WI38 (cell line): ENCODE data around the gene DDX42.

Source experiments
- H3K4me3 ChIP-seq: 2 replicates; pipeline ENCODE4 v1.5.1; 2011; ENCODE audit warnings: low read depth, mild to moderate bottlenecking, control low read depth, low read length
- CTCF ChIP-seq: IDR thresholded peaks from 2 replicates; pipeline ENCODE4 v1.5.1; 2012; ENCODE audit warnings: low read depth, mild to moderate bottlenecking, control low read depth, low read length

The DDX42 gene

GRCh38 chr17:63830904-63831491, 57.0 kb downstream of the DDX42 start:
- TF ChIP-seq CTCF, result no peak

DNA sequence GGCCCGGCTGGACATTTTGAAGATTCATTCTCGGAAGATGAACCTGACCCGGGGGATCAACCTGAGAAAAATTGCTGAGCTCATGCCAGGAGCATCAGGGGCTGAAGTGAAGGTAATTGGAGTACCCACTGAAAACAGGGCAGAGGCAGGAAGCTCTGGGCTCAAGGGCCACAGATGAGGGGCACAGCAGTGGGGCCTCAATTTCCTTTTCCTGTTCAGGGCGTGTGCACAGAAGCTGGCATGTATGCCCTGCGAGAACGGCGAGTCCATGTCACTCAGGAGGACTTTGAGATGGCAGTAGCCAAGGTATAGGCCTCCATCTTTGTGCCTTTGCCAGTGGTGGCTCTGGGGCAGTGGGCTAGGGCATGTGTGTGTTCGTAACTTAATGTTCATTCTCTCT, 57.5 kb downstream of the DDX42 start:
- H3K4me3 ChIP-seq, result no peak overlapping the region
- TF ChIP-seq CTCF, result no peak

More at GRCh38 chr17:63830904-63831491, 57.0 kb downstream of the DDX42 start:
- no peak overlapping the region for H3K4me3 ChIP-seq

DNA sequence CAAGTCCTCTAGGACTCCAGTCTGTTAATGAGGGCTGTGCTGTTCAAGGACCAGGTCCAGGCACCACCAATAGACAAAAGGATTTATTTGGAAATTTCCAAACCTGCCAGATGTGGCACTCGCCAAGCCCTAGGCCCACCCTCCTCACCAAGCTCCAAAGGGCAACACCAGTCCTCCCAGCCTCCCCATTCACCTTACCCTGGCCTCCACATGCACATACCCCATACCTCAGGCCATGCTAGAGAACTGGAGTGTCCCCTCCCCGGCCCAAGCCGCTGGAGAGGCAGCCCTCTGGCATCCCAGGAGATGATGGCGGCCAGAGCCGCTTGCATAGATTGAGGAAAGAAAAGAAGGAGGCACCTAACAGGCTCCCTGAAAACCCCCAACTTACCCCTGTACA, 58.0 kb downstream of the DDX42 start:
- H3K4me3 ChIP-seq, result no peak overlapping the region
- no peak for TF ChIP-seq CTCF

- no peak for TF ChIP-seq CTCF
- H3K4me3 ChIP-seq, result no peak overlapping the region
Observed at GRCh38 chr17:63832455-63832854, 58.5 kb downstream of the DDX42 start.

- no peak overlapping the region for H3K4me3 ChIP-seq
- TF ChIP-seq CTCF, result no peak
Observed at GRCh38 chr17:63833026-63833740, 59.2 kb downstream of the DDX42 start.

DNA sequence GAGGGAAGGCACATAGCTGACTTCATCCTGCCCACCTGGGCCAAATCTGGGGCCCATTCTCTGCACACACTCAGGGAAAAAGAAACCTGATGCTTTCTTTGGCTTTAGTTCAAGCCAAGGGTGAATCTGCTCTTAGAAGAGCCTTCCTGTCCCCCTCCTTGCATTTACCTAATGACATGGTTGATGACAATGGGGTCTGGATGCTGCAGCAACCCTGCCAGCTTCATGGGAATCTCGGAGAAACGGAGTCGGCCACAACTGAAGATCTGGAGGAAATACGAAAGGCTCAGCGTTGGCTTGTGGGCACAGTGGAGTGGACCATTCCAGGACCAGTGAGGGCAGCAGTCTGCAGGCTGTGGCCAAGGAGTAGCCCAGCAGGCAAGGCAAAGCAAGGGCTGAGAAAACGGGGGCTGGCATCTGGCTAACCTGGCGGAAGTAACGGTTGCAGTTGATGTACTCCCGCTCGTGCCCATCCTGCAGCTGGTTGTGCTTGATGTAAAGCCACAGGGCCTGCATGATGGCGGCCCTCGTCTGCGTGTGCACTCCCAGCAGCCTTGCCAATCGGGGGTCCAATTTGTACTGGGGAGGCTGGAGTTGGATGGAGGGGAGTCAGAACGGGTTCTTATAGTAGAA, 59.9 kb downstream of the DDX42 start:
- no peak for TF ChIP-seq CTCF
- H3K4me3 ChIP-seq, result no peak overlapping the region
